Measurements from ENCODE around the gene RNF207.

Gene RNF207

DNA sequence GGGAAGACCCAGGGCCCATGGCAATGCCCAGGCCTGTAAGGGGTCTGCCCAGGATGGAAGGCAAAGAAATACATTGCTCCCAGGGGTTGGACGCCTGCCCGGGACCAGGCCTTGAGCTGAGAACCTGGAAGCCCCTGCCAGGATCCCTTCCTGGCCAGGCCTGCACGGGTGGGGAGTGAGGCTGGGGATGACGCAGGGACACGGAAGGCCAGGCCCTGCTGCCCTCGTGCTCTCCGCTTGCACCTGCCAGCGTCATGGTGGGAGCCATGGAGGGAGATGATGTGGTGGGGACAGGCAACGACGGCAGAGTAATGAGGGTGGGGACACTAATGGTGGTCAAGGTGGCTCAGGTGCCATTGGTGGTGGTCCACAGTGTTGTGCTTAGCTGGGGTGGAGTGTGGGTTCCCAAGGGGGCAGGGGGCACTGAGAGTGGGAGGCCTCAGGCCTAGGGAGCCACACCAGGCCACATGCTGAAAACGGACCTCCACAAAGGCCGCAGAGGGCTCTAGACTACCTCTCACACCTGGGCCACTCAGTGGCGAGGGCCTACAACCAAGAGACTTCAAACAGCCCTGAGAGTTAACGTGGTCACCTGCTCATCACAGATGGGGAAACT lies 42.4 kb downstream of the RNF207 start:
- no peak overlapping the region for H3K27ac ChIP-seq (replicated peaks)
- TF ChIP-seq POLR2AphosphoS5 (IDR thresholded peaks at IDR 0.05; ENCODE audit: low read depth) (no peak), SPI1 (IDR thresholded peaks at IDR 0.05; ENCODE audit: borderline replicate concordance, low read depth) (no peak), GABPA (IDR thresholded peaks at IDR 0.05; ENCODE audit: low read depth) (no peak)
- TF ChIP-seq, protein P1, sequence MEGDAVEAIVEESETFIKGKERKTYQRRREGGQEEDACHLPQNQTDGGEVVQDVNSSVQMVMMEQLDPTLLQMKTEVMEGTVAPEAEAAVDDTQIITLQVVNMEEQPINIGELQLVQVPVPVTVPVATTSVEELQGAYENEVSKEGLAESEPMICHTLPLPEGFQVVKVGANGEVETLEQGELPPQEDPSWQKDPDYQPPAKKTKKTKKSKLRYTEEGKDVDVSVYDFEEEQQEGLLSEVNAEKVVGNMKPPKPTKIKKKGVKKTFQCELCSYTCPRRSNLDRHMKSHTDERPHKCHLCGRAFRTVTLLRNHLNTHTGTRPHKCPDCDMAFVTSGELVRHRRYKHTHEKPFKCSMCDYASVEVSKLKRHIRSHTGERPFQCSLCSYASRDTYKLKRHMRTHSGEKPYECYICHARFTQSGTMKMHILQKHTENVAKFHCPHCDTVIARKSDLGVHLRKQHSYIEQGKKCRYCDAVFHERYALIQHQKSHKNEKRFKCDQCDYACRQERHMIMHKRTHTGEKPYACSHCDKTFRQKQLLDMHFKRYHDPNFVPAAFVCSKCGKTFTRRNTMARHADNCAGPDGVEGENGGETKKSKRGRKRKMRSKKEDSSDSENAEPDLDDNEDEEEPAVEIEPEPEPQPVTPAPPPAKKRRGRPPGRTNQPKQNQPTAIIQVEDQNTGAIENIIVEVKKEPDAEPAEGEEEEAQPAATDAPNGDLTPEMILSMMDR (IDR thresholded peaks at IDR 0.05; ENCODE audit: insufficient read depth, low read length) = no peak
- TF ChIP-seq, protein P2, sequence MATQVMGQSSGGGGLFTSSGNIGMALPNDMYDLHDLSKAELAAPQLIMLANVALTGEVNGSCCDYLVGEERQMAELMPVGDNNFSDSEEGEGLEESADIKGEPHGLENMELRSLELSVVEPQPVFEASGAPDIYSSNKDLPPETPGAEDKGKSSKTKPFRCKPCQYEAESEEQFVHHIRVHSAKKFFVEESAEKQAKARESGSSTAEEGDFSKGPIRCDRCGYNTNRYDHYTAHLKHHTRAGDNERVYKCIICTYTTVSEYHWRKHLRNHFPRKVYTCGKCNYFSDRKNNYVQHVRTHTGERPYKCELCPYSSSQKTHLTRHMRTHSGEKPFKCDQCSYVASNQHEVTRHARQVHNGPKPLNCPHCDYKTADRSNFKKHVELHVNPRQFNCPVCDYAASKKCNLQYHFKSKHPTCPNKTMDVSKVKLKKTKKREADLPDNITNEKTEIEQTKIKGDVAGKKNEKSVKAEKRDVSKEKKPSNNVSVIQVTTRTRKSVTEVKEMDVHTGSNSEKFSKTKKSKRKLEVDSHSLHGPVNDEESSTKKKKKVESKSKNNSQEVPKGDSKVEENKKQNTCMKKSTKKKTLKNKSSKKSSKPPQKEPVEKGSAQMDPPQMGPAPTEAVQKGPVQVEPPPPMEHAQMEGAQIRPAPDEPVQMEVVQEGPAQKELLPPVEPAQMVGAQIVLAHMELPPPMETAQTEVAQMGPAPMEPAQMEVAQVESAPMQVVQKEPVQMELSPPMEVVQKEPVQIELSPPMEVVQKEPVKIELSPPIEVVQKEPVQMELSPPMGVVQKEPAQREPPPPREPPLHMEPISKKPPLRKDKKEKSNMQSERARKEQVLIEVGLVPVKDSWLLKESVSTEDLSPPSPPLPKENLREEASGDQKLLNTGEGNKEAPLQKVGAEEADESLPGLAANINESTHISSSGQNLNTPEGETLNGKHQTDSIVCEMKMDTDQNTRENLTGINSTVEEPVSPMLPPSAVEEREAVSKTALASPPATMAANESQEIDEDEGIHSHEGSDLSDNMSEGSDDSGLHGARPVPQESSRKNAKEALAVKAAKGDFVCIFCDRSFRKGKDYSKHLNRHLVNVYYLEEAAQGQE (IDR thresholded peaks at IDR 0.05; ENCODE audit: insufficient replicate concordance, low read depth) = no peak
- H3K4me3 ChIP-seq (replicated peaks; ENCODE audit: insufficient read depth, low read length) = no peak overlapping the region
- DNase-seq (ENCODE audit: low read depth in 1 of 2, low spot score in 1 of 2) = no peak
- H3K27me3 ChIP-seq (ENCODE audit: insufficient read depth, poor library complexity, severe bottlenecking) = peaks cover 39% of the 10 kb centered on the region

DNA sequence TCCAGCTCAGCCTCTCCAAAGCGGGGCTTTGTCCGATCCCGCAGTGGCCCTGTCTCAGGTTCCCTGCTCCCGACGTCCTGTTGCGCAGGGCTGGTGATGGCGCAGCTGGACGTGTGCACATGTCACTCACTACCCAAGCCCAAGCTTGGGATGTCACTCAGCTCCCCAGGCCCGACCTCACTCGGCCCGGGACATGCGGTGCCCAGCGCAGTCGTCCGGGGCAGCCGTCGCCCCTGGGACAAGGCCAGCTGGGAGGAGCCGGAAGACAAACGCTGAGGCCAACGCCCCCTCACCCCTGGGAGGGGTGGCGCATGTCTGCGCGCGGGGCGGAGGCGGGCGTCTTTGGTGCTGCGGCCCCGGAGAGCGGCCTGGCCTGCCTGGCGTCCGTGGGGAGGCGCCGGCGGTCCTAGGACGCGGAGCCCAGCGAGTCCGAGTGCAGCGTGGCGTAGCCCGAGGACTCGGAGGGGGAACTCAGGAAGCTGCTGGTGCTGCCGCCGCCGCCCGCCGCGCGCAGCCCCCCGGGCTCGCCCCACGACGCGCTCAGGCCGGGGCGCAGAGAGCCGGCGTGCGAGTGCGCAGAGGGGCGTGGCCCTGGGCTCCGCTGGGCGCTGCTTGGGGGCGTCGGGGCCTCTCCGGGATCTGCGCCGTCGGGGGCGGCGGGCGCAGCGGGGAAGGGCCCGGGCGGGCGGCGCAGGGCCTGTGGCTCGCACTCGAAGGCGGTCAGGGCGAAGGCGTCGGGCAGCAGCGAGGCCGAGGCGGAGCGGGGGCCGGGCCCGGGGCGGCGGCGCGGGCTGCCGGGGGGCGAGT lies 43.2 kb downstream of the RNF207 start:
- DNase-seq (ENCODE audit: low read depth in 1 of 2, low spot score in 1 of 2) = no peak
- Histone ChIP-seq H3K27me3 (ENCODE audit: insufficient read depth, poor library complexity, severe bottlenecking) (peaks cover 31% of the 10 kb centered on the region), H3K4me3 (replicated peaks; ENCODE audit: insufficient read depth, low read length) (no peak overlapping the region)

More for the DNA sequence above, 43.2 kb downstream of the RNF207 start:
- TF ChIP-seq GABPA (IDR thresholded peaks at IDR 0.05; ENCODE audit: low read depth) = no peak
- no peak for TF ChIP-seq POLR2AphosphoS5 (IDR thresholded peaks at IDR 0.05; ENCODE audit: low read depth)
- no peak for TF ChIP-seq SPI1 (IDR thresholded peaks at IDR 0.05; ENCODE audit: borderline replicate concordance, low read depth)
- TF ChIP-seq, protein P2 (IDR thresholded peaks at IDR 0.05; ENCODE audit: insufficient replicate concordance, low read depth) = no peak
- TF ChIP-seq, protein P1 (IDR thresholded peaks at IDR 0.05; ENCODE audit: insufficient read depth, low read length) = no peak
- H3K27ac ChIP-seq (replicated peaks) = no peak overlapping the region
